Measurements from ENCODE around the gene CDH23. TPM values are rescaled to one million over a fixed set of nuclear protein-coding genes. Genes with fewer than 3 reads are reported as not detected.

CDH23 gene
- total RNA-seq, 1 experiment from 2014 or later = 2.9 TPM

DNA sequence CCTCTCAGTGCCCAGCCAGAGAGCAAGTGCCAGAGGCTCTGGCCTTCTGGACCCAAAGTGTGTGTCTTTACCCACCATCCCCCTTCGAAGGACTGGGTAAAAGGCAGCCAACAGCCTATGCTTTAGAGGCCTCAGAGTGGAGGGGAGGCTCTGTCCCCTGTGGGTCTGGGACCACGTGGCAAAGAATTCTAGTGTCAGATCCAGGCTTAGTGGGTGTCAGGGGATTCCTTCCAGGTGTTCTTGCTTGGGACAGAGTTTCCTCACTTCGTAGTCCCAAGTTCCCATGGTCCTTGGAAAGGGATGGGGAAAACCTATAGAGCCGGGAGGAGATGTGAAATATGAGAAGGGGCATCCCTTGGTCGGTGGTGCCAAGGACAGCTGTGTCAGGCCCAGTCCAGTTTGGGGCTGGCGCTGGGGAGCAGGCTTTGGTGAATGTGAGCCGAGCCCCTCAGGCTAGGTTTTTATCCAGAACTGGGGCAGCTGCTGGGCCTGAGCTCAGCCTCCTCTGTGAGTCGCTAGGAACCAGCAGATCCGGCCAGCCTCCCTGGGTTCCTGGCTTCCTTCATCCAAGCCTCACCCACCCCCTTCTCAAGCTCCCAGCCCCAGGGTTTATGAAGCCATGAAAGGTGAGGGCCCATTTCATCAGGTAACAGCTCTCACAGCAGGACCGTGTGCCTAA, 251.7 kb downstream of the CDH23 start (continued):
- TF ChIP-seq, protein P1, sequence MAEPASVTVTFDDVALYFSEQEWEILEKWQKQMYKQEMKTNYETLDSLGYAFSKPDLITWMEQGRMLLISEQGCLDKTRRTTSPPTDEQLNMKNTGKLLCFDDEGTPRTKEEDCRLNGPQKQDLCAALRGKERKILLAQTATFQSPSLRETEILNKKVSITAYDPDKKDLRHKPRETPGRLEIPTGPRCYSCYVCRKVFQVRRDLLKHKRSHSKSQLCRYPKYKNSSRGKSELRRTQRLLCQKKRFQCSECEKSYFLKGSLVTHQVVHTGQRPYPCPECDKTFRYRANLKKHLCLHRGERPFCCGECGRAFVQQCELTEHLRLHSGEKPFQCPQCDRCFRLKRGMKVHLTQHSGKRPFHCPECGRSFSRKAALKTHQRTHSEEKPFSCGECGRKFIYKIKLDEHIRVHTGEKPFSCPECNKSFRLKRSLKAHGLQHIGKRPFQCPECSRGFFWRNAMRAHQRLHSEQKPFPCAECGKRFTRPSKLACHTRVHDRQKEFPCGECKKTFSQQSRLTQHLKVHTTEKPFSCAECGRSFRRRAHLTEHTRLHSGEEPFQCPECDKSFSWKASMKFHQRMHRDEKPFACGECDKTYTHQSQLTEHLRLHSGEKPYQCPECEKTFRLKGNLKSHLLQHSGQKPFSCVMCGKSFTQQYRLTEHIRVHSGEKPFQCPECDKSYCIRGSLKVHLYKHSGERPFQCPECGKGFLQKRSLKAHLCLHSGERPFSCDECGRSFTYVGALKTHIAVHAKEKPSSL (CRISPR knock-in tag; conservative IDR thresholded peaks at IDR 0.05) = no peak
- no peak for TF ChIP-seq CREB1 (CRISPR knock-in tag; IDR thresholded peaks at IDR 0.05)
- TF ChIP-seq NFYB (CRISPR knock-in tag; conservative IDR thresholded peaks at IDR 0.05; ENCODE audit: low read depth) = no peak

DNA sequence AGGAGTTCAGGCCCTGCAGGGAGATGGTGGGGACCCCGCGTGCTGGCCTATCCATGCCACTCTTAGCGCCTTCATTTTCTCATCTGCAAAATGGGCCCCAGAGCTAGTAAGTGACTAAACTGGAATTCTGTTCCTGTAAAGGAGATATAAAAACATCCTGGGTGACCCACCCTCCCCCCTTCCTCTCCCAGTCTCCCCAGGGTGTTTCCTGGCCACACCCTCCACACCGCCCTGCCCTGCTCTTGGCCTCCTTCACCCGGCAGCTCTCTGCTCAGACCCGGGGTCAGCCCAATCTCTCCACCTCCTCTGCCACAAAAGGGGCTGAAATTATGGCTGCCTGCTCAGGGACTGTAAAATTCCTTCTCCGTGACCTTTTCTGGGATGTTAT, 252.2 kb downstream of the CDH23 start:
- Mint-ChIP-seq H3K4me1 (peaks cover 33% of the 10 kb centered on the region), H3K36me3 (no peaks in the 10 kb centered on the region), H3K27ac (no peak overlapping the region), H3K27me3 (ENCODE audit: low read depth) (peaks cover 8% of the 10 kb centered on the region), H3K9me3 (no peaks in the 10 kb centered on the region), H3K4me3 (no peak overlapping the region)
- ChIA-PET CTCF (interaction anchor here (0.9 to 7.1 kb wide), 7 partner anchors 9 to 265 kb away, joined by 3 to 49 read pairs (median 6); partner anchors contain the start of gene VSIR), POLR2A (no interaction called here)
- no peak for DNase-seq (ENCODE audit: low spot score)
- ATAC-seq = no peak
- TF ChIP-seq, protein P2, sequence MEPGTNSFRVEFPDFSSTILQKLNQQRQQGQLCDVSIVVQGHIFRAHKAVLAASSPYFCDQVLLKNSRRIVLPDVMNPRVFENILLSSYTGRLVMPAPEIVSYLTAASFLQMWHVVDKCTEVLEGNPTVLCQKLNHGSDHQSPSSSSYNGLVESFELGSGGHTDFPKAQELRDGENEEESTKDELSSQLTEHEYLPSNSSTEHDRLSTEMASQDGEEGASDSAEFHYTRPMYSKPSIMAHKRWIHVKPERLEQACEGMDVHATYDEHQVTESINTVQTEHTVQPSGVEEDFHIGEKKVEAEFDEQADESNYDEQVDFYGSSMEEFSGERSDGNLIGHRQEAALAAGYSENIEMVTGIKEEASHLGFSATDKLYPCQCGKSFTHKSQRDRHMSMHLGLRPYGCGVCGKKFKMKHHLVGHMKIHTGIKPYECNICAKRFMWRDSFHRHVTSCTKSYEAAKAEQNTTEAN (CRISPR knock-in tag; IDR thresholded peaks at IDR 0.05) = no peak
- TF ChIP-seq, protein P3, sequence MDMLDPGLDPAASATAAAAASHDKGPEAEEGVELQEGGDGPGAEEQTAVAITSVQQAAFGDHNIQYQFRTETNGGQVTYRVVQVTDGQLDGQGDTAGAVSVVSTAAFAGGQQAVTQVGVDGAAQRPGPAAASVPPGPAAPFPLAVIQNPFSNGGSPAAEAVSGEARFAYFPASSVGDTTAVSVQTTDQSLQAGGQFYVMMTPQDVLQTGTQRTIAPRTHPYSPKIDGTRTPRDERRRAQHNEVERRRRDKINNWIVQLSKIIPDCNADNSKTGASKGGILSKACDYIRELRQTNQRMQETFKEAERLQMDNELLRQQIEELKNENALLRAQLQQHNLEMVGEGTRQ (CRISPR knock-in tag; IDR thresholded peaks at IDR 0.05) = no peak
- TF ChIP-seq CREB1 (CRISPR knock-in tag; IDR thresholded peaks at IDR 0.05) (no peak), MYBL2 (CRISPR knock-in tag; IDR thresholded peaks at IDR 0.05) (no peak), ZNF121 (CRISPR knock-in tag; IDR thresholded peaks at IDR 0.05) (no peak), GRHL2 (CRISPR knock-in tag; IDR thresholded peaks at IDR 0.05; ENCODE audit: insufficient replicate concordance, severe bottlenecking) (no peak), CREM (CRISPR knock-in tag; IDR thresholded peaks at IDR 0.05) (no peak), JAZF1 (CRISPR knock-in tag; IDR thresholded peaks at IDR 0.05) (no peak), RELA (CRISPR knock-in tag; IDR thresholded peaks at IDR 0.05; ENCODE audit: borderline replicate concordance) (no peak), SP1 (CRISPR knock-in tag; conservative IDR thresholded peaks at IDR 0.05) (no peak), ATF1 (CRISPR knock-in tag; IDR thresholded peaks at IDR 0.05) (no peak), TEAD1 (CRISPR knock-in tag; IDR thresholded peaks at IDR 0.05) (no peak), NFYB (CRISPR knock-in tag; conservative IDR thresholded peaks at IDR 0.05; ENCODE audit: low read depth) (no peak), ZNF219 (CRISPR knock-in tag; IDR thresholded peaks at IDR 0.05; ENCODE audit: borderline replicate concordance) (no peak)
- TF ChIP-seq, protein P4, sequence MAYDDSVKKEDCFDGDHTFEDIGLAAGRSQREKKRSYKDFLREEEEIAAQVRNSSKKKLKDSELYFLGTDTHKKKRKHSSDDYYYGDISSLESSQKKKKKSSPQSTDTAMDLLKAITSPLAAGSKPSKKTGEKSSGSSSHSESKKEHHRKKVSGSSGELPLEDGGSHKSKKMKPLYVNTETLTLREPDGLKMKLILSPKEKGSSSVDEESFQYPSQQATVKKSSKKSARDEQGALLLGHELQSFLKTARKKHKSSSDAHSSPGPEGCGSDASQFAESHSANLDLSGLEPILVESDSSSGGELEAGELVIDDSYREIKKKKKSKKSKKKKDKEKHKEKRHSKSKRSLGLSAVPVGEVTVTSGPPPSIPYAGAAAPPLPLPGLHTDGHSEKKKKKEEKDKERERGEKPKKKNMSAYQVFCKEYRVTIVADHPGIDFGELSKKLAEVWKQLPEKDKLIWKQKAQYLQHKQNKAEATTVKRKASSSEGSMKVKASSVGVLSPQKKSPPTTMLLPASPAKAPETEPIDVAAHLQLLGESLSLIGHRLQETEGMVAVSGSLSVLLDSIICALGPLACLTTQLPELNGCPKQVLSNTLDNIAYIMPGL (CRISPR knock-in tag; IDR thresholded peaks at IDR 0.05) = no peak
- TF ChIP-seq, protein P5, sequence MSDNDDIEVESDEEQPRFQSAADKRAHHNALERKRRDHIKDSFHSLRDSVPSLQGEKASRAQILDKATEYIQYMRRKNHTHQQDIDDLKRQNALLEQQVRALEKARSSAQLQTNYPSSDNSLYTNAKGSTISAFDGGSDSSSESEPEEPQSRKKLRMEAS (CRISPR knock-in tag; IDR thresholded peaks at IDR 0.05) = no peak
- TF ChIP-seq, protein P6, sequence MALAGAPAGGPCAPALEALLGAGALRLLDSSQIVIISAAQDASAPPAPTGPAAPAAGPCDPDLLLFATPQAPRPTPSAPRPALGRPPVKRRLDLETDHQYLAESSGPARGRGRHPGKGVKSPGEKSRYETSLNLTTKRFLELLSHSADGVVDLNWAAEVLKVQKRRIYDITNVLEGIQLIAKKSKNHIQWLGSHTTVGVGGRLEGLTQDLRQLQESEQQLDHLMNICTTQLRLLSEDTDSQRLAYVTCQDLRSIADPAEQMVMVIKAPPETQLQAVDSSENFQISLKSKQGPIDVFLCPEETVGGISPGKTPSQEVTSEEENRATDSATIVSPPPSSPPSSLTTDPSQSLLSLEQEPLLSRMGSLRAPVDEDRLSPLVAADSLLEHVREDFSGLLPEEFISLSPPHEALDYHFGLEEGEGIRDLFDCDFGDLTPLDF (CRISPR knock-in tag; IDR thresholded peaks at IDR 0.05) = no peak
- TF ChIP-seq, protein P7, sequence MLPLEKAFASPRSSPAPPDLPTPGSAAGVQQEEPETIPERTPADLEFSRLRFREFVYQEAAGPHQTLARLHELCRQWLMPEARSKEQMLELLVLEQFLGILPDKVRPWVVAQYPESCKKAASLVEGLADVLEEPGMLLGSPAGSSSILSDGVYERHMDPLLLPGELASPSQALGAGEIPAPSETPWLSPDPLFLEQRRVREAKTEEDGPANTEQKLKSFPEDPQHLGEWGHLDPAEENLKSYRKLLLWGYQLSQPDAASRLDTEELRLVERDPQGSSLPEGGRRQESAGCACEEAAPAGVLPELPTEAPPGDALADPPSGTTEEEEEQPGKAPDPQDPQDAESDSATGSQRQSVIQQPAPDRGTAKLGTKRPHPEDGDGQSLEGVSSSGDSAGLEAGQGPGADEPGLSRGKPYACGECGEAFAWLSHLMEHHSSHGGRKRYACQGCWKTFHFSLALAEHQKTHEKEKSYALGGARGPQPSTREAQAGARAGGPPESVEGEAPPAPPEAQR (CRISPR knock-in tag; IDR thresholded peaks at IDR 0.05) = no peak
- TF ChIP-seq, protein P8, sequence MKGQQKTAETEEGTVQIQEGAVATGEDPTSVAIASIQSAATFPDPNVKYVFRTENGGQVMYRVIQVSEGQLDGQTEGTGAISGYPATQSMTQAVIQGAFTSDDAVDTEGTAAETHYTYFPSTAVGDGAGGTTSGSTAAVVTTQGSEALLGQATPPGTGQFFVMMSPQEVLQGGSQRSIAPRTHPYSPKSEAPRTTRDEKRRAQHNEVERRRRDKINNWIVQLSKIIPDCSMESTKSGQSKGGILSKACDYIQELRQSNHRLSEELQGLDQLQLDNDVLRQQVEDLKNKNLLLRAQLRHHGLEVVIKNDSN (CRISPR knock-in tag; IDR thresholded peaks at IDR 0.05) = no peak
- TF ChIP-seq, protein P9, sequence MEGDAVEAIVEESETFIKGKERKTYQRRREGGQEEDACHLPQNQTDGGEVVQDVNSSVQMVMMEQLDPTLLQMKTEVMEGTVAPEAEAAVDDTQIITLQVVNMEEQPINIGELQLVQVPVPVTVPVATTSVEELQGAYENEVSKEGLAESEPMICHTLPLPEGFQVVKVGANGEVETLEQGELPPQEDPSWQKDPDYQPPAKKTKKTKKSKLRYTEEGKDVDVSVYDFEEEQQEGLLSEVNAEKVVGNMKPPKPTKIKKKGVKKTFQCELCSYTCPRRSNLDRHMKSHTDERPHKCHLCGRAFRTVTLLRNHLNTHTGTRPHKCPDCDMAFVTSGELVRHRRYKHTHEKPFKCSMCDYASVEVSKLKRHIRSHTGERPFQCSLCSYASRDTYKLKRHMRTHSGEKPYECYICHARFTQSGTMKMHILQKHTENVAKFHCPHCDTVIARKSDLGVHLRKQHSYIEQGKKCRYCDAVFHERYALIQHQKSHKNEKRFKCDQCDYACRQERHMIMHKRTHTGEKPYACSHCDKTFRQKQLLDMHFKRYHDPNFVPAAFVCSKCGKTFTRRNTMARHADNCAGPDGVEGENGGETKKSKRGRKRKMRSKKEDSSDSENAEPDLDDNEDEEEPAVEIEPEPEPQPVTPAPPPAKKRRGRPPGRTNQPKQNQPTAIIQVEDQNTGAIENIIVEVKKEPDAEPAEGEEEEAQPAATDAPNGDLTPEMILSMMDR (IDR thresholded peaks at IDR 0.05) = no peak

All from WTC11 (cell line).